Liver (tissue), 9 donors: ENCODE results near the gene EHBP1. TPM values are rescaled to one million over a fixed set of nuclear protein-coding genes. Genes with fewer than 3 reads are reported as not detected.

ENCODE experiments used
- DNase-seq: peaks from one replicate; pipeline ENCODE4 v3.0.0-alpha.2; 2017; ENCODE audit warnings: low spot score
- H3K27ac ChIP-seq, 2 donors: one replicate each; pipeline ENCODE4 v1.7.0; 2013; ENCODE audit warnings: inconsistent platforms in 2 of 2, low read length in 2 of 2, control low read depth in 1 of 2, low read depth in 1 of 2, mild to moderate bottlenecking in 1 of 2
- H3K27me3 ChIP-seq, 4 donors: one replicate each; pipeline versions ENCODE4 v1.6.1 to v1.7.0; 2013; ENCODE audit warnings: low read length in 3 of 4, inconsistent platforms in 1 of 4, mild to moderate bottlenecking in 1 of 4, moderate library complexity in 1 of 4; ENCODE audit not compliant: control insufficient read depth in 4 of 4, insufficient read depth in 4 of 4
- H3K36me3 ChIP-seq, 4 donors: one replicate each; pipeline versions ENCODE4 v1.6.1 to v1.7.0; 2013; ENCODE audit warnings: low read length in 3 of 4, mild to moderate bottlenecking in 3 of 4, low read depth in 1 of 4, moderate library complexity in 1 of 4; ENCODE audit not compliant: control insufficient read depth in 4 of 4, insufficient read depth in 3 of 4
- H3K4me1 ChIP-seq, 4 donors: one replicate each; pipeline versions ENCODE4 v1.6.1 to v1.7.0; 2013; ENCODE audit warnings: low read length in 3 of 4, mild to moderate bottlenecking in 3 of 4, moderate library complexity in 1 of 4; ENCODE audit not compliant: control insufficient read depth in 4 of 4, insufficient read depth in 4 of 4
- H3K4me3 ChIP-seq, 3 donors: one replicate each; pipeline versions ENCODE4 v1.6.1 to v1.7.0; 2013; ENCODE audit warnings: low read length in 3 of 3, control low read depth in 1 of 3, low read depth in 1 of 3, mild to moderate bottlenecking in 1 of 3
- H3K9ac ChIP-seq, 2 donors: one replicate each; pipeline ENCODE4 v1.7.0; 2013; ENCODE audit warnings: low read length in 2 of 2, mild to moderate bottlenecking in 2 of 2, moderate library complexity in 2 of 2, control low read depth in 1 of 2, low read depth in 1 of 2
- H3K9me3 ChIP-seq, 4 donors: one replicate each; pipeline versions ENCODE4 v1.6.1 to v1.7.0; 2013; ENCODE audit warnings: low read length in 3 of 4; ENCODE audit not compliant: control insufficient read depth in 4 of 4
- ATF3 ChIP-seq: IDR thresholded peaks from 2 replicates; pipeline ENCODE4 v1.6.1; 2016; ENCODE audit warnings: antibody characterized with exemption
- CTCF ChIP-seq: fragments of 150-350 bp; IDR thresholded peaks from 2 replicates; pipeline ENCODE4 v1.5.1; 2017; ENCODE audit warnings: improper control_type of control experiment, low read depth, low read length; ENCODE audit not compliant: missing input control
- EGR1 ChIP-seq, 2 donors: IDR thresholded peaks; 2 replicates each; pipeline ENCODE4 v1.6.1; 2016 to 2018; ENCODE audit warnings: antibody characterized with exemption in 2 of 2, low read depth in 2 of 2
- FOXA1 ChIP-seq: IDR thresholded peaks from 2 replicates; pipeline ENCODE4 v1.6.1; 2016; ENCODE audit warnings: antibody characterized with exemption
- FOXA2 ChIP-seq: IDR thresholded peaks from 2 replicates; pipeline ENCODE4 v1.6.1; 2016; ENCODE audit warnings: antibody characterized with exemption
- GABPA ChIP-seq, 2 donors: IDR thresholded peaks in 1 of 2; conservative IDR thresholded peaks in 1 of 2; 2 replicates each; pipeline ENCODE4 v1.6.1; 2016; ENCODE audit warnings: antibody characterized with exemption in 2 of 2, mild to moderate bottlenecking in 1 of 2, moderate library complexity in 1 of 2
- HNF4A ChIP-seq, 2 donors: conservative IDR thresholded peaks; 2 replicates each; pipeline ENCODE4 v1.6.1; 2016; ENCODE audit warnings: antibody characterized with exemption in 2 of 2, mild to moderate bottlenecking in 2 of 2
- JUND ChIP-seq, 2 donors: IDR thresholded peaks; 2 replicates each; pipeline ENCODE4 v1.6.1; 2016; ENCODE audit warnings: antibody characterized with exemption in 2 of 2
- MAX ChIP-seq: IDR thresholded peaks from 2 replicates; pipeline ENCODE4 v1.6.1; 2016; ENCODE audit warnings: antibody characterized with exemption
- NR2F2 ChIP-seq: IDR thresholded peaks from 2 replicates; pipeline ENCODE4 v1.6.1; 2016; ENCODE audit warnings: antibody characterized with exemption
- RAD21 ChIP-seq, 2 donors: IDR thresholded peaks; 2 replicates each; pipeline ENCODE4 v1.6.1; 2016; ENCODE audit warnings: antibody characterized with exemption in 2 of 2, mild to moderate bottlenecking in 2 of 2
- RXRA ChIP-seq, 2 donors: IDR thresholded peaks; 2 replicates each; pipeline ENCODE4 v1.6.1; 2017 to 2018; ENCODE audit warnings: antibody characterized with exemption in 2 of 2, mild to moderate bottlenecking in 1 of 2
- TAF1 ChIP-seq: conservative IDR thresholded peaks from 2 replicates; pipeline ENCODE4 v1.6.1; 2016; ENCODE audit warnings: antibody characterized with exemption, mild to moderate bottlenecking
- YY1 ChIP-seq: IDR thresholded peaks from 2 replicates; pipeline ENCODE4 v1.6.1; 2016; ENCODE audit warnings: antibody characterized with exemption, mild to moderate bottlenecking
- ZBTB33 ChIP-seq: IDR thresholded peaks from 2 replicates; pipeline ENCODE4 v1.6.1; 2016; ENCODE audit warnings: antibody characterized with exemption
- WGBS: extraction: QIAGEN DNeasy Blood & Tissue Kit; methylation state at CpG from one replicate; pipeline ENCODE4 v1.1.7; 2013; 5-methylcytosine and 5-hydroxymethylcytosine counted together
- polyA plus RNA-seq, 2 donors: library from polyadenylated mRNA; stranded (reverse) in 1 of 2; unstranded in 1 of 2; fragments of 200-250 nt in 1 of 2; fragments of >200 nt in 1 of 2; fragmentation: Nextera tagmentation in 1 of 2; extraction: Ambion mirVana in 1 of 2; gene quantifications; one replicate each; pipeline versions ENCODE4 v1.2.1 to v1.2.3, GENCODE V29; 2013 to 2015
- total RNA-seq, 2 donors: library from RNA; depleted of rRNA; stranded (reverse); fragments of >200 nt; gene quantifications; one replicate each; pipeline ENCODE4 v1.2.3, GENCODE V29; 2014
- donor health status: healthy.
- donor health status: healthy.
- donor health status: healthy.
- donor health status: healthy.
- donor health status: healthy.

The EHBP1 gene
- total and polyA plus RNA-seq, 4 donors = 16.6 to 85.8 (median 24.4) TPM

GRCh38 chr2:62797107-62797506, 91.6 kb downstream of the EHBP1 start (continued):
- TF ChIP-seq ZBTB33 = no peak
- no peak for TF ChIP-seq MAX
- no peak for TF ChIP-seq YY1
- no peak for TF ChIP-seq ATF3

- peaks cover 0 to 2% (median 0%) of the 10 kb centered on the region in 4 donors for H3K36me3 ChIP-seq
- no peak for TF ChIP-seq CTCF
- TF ChIP-seq JUND (IDR thresholded peaks at IDR 0.05) = no peak
- no peak for TF ChIP-seq MAX
- no peak for TF ChIP-seq FOXA2
- TF ChIP-seq EGR1 (IDR thresholded peaks at IDR 0.05; ENCODE audit: low read depth in 2 of 2) = no peak
- no peak for TF ChIP-seq GABPA (IDR thresholded peaks at IDR 0.05 in 1 of 2, conservative IDR thresholded peaks at IDR 0.05 in 1 of 2)
- TF ChIP-seq ZBTB33 = no peak
- no peak for TF ChIP-seq FOXA1
- no peak for TF ChIP-seq TAF1
- TF ChIP-seq RAD21 (IDR thresholded peaks at IDR 0.05) = no peak
- no peak for TF ChIP-seq ATF3
- no peak for TF ChIP-seq YY1
- no peaks in the 10 kb centered on the region for H3K9me3 ChIP-seq
- H3K4me3 ChIP-seq = no peak overlapping the region
- no peak overlapping the region for H3K27ac ChIP-seq
- H3K9ac ChIP-seq = no peak overlapping the region
- H3K4me1 ChIP-seq = peaks cover 2 to 7% (median 4%) of the 10 kb centered on the region in 4 donors
- no peaks in the 10 kb centered on the region for H3K27me3 ChIP-seq
- DNase-seq = no peak
Measured at GRCh38 chr2:62800618-62801017, 95.1 kb downstream of the EHBP1 start.

- no peak overlapping the region for H3K27ac ChIP-seq
- H3K36me3 ChIP-seq = peaks cover 0 to 4% (median 0%) of the 10 kb centered on the region in 4 donors
- 94% methylated on average over 4 of the region's 4 CpGs for WGBS
- H3K9ac ChIP-seq = no peak overlapping the region
- no peaks in the 10 kb centered on the region for H3K9me3 ChIP-seq
- no peak for DNase-seq
- peaks cover 2 to 3% (median 2%) of the 10 kb centered on the region in 4 donors for H3K4me1 ChIP-seq
- H3K4me3 ChIP-seq = no peak overlapping the region
- TF ChIP-seq RAD21 (IDR thresholded peaks at IDR 0.05) = no peak
- no peak for TF ChIP-seq ZBTB33
- TF ChIP-seq RXRA (IDR thresholded peaks at IDR 0.05) = no peak
- TF ChIP-seq CTCF = no peak
- TF ChIP-seq TAF1 = no peak
- no peak for TF ChIP-seq NR2F2
- no peak for TF ChIP-seq EGR1 (IDR thresholded peaks at IDR 0.05; ENCODE audit: low read depth in 2 of 2)
- TF ChIP-seq HNF4A (conservative IDR thresholded peaks at IDR 0.05) = no peak
- no peak for TF ChIP-seq ATF3
- H3K27me3 ChIP-seq = no peaks in the 10 kb centered on the region
Measured at GRCh38 chr2:62801110-62801509, 95.6 kb downstream of the EHBP1 start.
